GDM1 (cell line): ENCODE measurements around the gene FOLR3.
"Not testable (repeated sequence)": the region's sequence is repeated elsewhere in the genome, so short reads cannot be mapped to it uniquely, and the experiment has no call there.

Source experiments
- DNase-seq: peaks from one replicate; lab custom pipeline; 2025; lab: John Stamatoyannopoulos, UW

The FOLR3 gene

GRCh38 chr11:72162891-72163492 lies 27.5 kb downstream of the FOLR3 start:
- no peak for DNase-seq

GRCh38 chr11:72164187-72164586 lies 28.7 kb downstream of the FOLR3 start:
- not testable (repeated sequence) for DNase-seq

- DNase-seq, result not testable (repeated sequence)
Measured at GRCh38 chr11:72169046-72169555, 33.6 kb downstream of the FOLR3 start.

- not testable (repeated sequence) for DNase-seq
Measured at GRCh38 chr11:72169754-72170153, 34.2 kb downstream of the FOLR3 start.

GRCh38 chr11:72172043-72172442 lies 36.5 kb downstream of the FOLR3 start:
- not testable (repeated sequence) for DNase-seq

- DNase-seq, result no peak
Measured at GRCh38 chr11:72173291-72173690, 37.8 kb downstream of the FOLR3 start.

GRCh38 chr11:72174302-72175070 lies 39.0 kb downstream of the FOLR3 start:
- DNase-seq, result no peak

GRCh38 chr11:72177656-72178055 lies 42.1 kb downstream of the FOLR3 start:
- no peak for DNase-seq

- no peak for DNase-seq
Measured at GRCh38 chr11:72179049-72179803, 43.7 kb downstream of the FOLR3 start.

- no peak for DNase-seq
Measured at GRCh38 chr11:72179804-72180396, 44.4 kb downstream of the FOLR3 start.

- not testable (repeated sequence) for DNase-seq
Measured at GRCh38 chr11:72180892-72181552, 45.5 kb downstream of the FOLR3 start.

GRCh38 chr11:72181553-72181958 lies 46.0 kb downstream of the FOLR3 start:
- not testable (repeated sequence) for DNase-seq

GRCh38 chr11:72188267-72188666 lies 52.7 kb downstream of the FOLR3 start:
- no peak for DNase-seq
